ENCODE data around the gene DPH2. TPM values are rescaled to one million over a fixed set of nuclear protein-coding genes. Genes with fewer than 3 reads are reported as not detected.

The DPH2 gene
- total RNA-seq, 2 experiments from 2014 or later: 28.6 to 42.1 TPM

DNA sequence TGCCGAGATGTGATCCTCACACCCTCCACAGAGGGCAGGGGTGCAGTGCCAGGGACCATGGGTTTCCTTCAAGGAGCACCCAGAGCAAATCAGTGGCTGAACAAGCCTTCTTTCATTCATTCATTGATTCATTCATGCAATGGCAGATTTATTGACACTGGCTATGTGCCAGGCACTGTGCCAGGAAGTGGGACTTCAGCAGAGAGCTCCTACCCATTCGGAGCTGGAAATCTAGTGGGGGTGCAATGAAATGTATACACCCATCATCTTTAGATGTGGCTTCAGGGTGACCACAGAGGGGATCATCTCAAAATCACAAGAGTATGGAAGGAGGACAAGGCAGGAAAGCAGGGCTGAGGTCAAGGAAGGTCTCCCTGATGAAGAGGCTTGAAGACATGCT lies 42.6 kb downstream of the DPH2 start:
- H3K9me3 ChIP-seq (ENCODE audit: low read length): no peaks in the 10 kb centered on the region
- no peak for DNase-seq (ENCODE audit: low spot score)
- H3K4me2 ChIP-seq (ENCODE audit: low read length): no peak overlapping the region
- H3K36me3 ChIP-seq (ENCODE audit: insufficient read depth, low read length): no peaks in the 10 kb centered on the region
- H3K27ac ChIP-seq (ENCODE audit: low read depth, low read length, poor library complexity, severe bottlenecking): no peak overlapping the region
- H3K79me2 ChIP-seq (ENCODE audit: insufficient read depth, low read depth, low read length): no peaks in the 10 kb centered on the region
- intact Hi-C loops (cut with micrococcal nuclease; ENCODE audit: unreplicated experiment): no loop called here
- H3K9me2 ChIP-seq (ENCODE audit: insufficient read depth, low read length): no peaks in the 10 kb centered on the region
- H4K20me1 ChIP-seq (ENCODE audit: insufficient read depth, low read length): no peaks in the 10 kb centered on the region
- CTCF ChIA-PET (ENCODE audit: unreplicated experiment): no interaction called here
- H2AFZ ChIP-seq (ENCODE audit: low read length): no peak overlapping the region
- H3K4me1 ChIP-seq (ENCODE audit: insufficient read depth, low read length, poor library complexity, severe bottlenecking): no peaks in the 10 kb centered on the region
- no peak for TF ChIP-seq EZH2phosphoT487 (IDR thresholded peaks at IDR 0.05; ENCODE audit: borderline replicate concordance, low read depth, low read length)
- TF ChIP-seq, protein P1, sequence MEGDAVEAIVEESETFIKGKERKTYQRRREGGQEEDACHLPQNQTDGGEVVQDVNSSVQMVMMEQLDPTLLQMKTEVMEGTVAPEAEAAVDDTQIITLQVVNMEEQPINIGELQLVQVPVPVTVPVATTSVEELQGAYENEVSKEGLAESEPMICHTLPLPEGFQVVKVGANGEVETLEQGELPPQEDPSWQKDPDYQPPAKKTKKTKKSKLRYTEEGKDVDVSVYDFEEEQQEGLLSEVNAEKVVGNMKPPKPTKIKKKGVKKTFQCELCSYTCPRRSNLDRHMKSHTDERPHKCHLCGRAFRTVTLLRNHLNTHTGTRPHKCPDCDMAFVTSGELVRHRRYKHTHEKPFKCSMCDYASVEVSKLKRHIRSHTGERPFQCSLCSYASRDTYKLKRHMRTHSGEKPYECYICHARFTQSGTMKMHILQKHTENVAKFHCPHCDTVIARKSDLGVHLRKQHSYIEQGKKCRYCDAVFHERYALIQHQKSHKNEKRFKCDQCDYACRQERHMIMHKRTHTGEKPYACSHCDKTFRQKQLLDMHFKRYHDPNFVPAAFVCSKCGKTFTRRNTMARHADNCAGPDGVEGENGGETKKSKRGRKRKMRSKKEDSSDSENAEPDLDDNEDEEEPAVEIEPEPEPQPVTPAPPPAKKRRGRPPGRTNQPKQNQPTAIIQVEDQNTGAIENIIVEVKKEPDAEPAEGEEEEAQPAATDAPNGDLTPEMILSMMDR (conservative IDR thresholded peaks at IDR 0.05; ENCODE audit: low read length): no peak
- no TSS peak for BruUV-seq (replicated peaks)
- no peak overlapping the region for H3K4me3 ChIP-seq (ENCODE audit: low read depth, low read length, poor library complexity, severe bottlenecking)
- POLR2A ChIA-PET: no interaction called here

DNA sequence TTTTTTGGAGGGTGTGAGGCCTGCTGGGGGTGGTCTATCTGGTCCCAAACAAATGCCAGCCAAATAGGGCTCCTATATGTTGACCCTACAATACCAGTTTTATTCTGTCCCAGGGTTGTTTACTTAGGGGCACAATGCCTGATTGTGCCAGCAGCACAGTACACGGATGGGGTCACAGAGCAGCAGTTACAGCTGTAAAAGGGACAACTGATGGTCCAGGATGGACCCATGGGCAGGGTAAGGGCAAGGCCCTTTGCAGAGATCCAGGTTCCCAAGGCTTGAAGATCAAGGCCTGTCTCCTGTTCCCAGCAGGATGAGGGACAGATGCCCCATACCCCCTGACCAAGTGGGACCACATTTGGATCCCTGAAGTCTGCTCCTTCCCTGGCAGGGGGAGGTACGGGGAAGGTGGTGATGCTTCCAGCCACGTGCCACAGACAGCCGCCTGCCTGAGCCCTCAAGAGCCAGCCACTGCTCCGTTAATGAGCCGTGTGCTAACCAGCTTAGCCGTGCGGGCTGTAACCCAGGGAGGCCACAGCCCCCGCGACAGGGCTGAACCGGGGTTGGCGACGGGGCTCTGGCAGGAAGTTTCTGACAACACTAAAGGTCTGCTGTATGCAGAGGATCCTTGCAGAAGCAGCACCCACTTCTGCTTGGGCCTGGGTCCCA lies 43.3 kb downstream of the DPH2 start:
- H3K4me1 ChIP-seq (ENCODE audit: insufficient read depth, low read length, poor library complexity, severe bottlenecking): no peaks in the 10 kb centered on the region
- BruUV-seq (replicated peaks): no TSS peak
- H3K36me3 ChIP-seq (ENCODE audit: insufficient read depth, low read length): no peaks in the 10 kb centered on the region
- no peak overlapping the region for H3K27ac ChIP-seq (ENCODE audit: low read depth, low read length, poor library complexity, severe bottlenecking)
- TF ChIP-seq EZH2phosphoT487 (IDR thresholded peaks at IDR 0.05; ENCODE audit: borderline replicate concordance, low read depth, low read length): no peak
- TF ChIP-seq, protein P1 (conservative IDR thresholded peaks at IDR 0.05; ENCODE audit: low read length): no peak
- intact Hi-C loops (cut with micrococcal nuclease; ENCODE audit: unreplicated experiment): no loop called here
- DNase-seq (ENCODE audit: low spot score): no peak
- no peaks in the 10 kb centered on the region for H4K20me1 ChIP-seq (ENCODE audit: insufficient read depth, low read length)
- no peak overlapping the region for H3K4me2 ChIP-seq (ENCODE audit: low read length)
- POLR2A ChIA-PET: no interaction called here
- H3K9me3 ChIP-seq (ENCODE audit: low read length): no peaks in the 10 kb centered on the region
- no peaks in the 10 kb centered on the region for H3K9me2 ChIP-seq (ENCODE audit: insufficient read depth, low read length)
- H2AFZ ChIP-seq (ENCODE audit: low read length): no peak overlapping the region
- no peaks in the 10 kb centered on the region for H3K79me2 ChIP-seq (ENCODE audit: insufficient read depth, low read depth, low read length)
- CTCF ChIA-PET (ENCODE audit: unreplicated experiment): no interaction called here
- no peak overlapping the region for H3K4me3 ChIP-seq (ENCODE audit: low read depth, low read length, poor library complexity, severe bottlenecking)

GRCh38 chr1:44013949-44014348 lies 44.1 kb downstream of the DPH2 start:
- no peak for DNase-seq (ENCODE audit: low spot score)
- no peaks in the 10 kb centered on the region for H4K20me1 ChIP-seq (ENCODE audit: insufficient read depth, low read length)
- no peaks in the 10 kb centered on the region for H3K9me2 ChIP-seq (ENCODE audit: insufficient read depth, low read length)
- H2AFZ ChIP-seq (ENCODE audit: low read length): no peak overlapping the region
- intact Hi-C loops (cut with micrococcal nuclease; ENCODE audit: unreplicated experiment): no loop called here
- H3K27ac ChIP-seq (ENCODE audit: low read depth, low read length, poor library complexity, severe bottlenecking): no peak overlapping the region
- CTCF ChIA-PET (ENCODE audit: unreplicated experiment): no interaction called here
- no peaks in the 10 kb centered on the region for H3K9me3 ChIP-seq (ENCODE audit: low read length)
- no peak overlapping the region for H3K4me3 ChIP-seq (ENCODE audit: low read depth, low read length, poor library complexity, severe bottlenecking)
- no peak for TF ChIP-seq EZH2phosphoT487 (IDR thresholded peaks at IDR 0.05; ENCODE audit: borderline replicate concordance, low read depth, low read length)
- TF ChIP-seq, protein P1 (conservative IDR thresholded peaks at IDR 0.05; ENCODE audit: low read length): no peak
- no TSS peak for BruUV-seq (replicated peaks)
- POLR2A ChIA-PET: no interaction called here
- H3K4me2 ChIP-seq (ENCODE audit: low read length): no peak overlapping the region
- H3K36me3 ChIP-seq (ENCODE audit: insufficient read depth, low read length): no peaks in the 10 kb centered on the region
- no peaks in the 10 kb centered on the region for H3K4me1 ChIP-seq (ENCODE audit: insufficient read depth, low read length, poor library complexity, severe bottlenecking)
- H3K79me2 ChIP-seq (ENCODE audit: insufficient read depth, low read depth, low read length): no peaks in the 10 kb centered on the region

All from OCI-LY7 (cell line).